HG03565 (cell line): ENCODE data around the gene KRTAP5-2.
"Not testable (repeated sequence)": the region's sequence is repeated elsewhere in the genome, so short reads cannot be mapped to it uniquely, and the experiment has no call there.

ENCODE experiments used
- ATAC-seq: cut with Tn5 transposase; IDR thresholded peaks from one replicate; pipeline ENCODE4 v1.9.1; 2021; ENCODE audit warnings: mild to moderate bottlenecking, moderate library complexity; ENCODE audit not compliant: unreplicated experiment

The KRTAP5-2 gene

DNA sequence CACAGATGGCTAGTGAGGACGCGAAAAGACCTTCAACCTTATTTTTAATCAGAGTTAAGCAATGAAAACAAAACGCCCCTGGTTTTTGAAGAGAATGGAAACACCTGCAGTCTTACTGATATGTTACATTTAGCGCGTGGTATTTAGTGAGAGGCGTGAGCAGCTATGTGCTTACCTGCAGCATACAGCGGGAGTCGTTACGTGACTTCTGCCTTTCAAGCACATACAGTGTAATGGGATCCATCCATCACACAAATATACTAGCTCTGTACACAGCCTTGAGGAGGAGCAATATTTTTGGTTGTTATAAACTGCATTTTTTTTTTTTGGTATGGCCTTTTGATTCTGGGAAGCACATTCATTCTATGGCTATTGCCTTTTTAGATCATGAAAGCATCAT is 5.5 kb downstream of the KRTAP5-2 start:
- ATAC-seq: no peak

DNA sequence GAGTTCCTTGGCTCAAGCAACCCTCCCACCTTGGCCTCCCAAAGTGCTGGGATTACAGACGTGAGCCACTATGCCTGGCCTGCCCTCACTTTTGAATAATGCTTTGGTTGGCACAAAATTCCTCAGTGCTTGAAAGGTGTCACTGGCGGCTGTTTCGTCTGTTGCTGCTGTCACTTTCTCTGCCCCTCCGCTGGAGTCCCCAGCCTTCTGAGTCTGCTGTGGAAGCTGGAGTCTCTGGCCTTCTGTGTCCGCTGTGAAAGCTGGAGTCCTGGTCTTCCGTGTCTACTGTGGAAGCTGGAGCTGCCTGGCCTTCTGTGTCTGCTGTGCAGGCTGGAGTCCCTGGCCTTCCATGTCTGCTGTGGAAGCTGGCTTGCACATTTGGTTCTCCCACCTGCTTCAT is 8.1 kb downstream of the KRTAP5-2 start:
- ATAC-seq: no peak

DNA sequence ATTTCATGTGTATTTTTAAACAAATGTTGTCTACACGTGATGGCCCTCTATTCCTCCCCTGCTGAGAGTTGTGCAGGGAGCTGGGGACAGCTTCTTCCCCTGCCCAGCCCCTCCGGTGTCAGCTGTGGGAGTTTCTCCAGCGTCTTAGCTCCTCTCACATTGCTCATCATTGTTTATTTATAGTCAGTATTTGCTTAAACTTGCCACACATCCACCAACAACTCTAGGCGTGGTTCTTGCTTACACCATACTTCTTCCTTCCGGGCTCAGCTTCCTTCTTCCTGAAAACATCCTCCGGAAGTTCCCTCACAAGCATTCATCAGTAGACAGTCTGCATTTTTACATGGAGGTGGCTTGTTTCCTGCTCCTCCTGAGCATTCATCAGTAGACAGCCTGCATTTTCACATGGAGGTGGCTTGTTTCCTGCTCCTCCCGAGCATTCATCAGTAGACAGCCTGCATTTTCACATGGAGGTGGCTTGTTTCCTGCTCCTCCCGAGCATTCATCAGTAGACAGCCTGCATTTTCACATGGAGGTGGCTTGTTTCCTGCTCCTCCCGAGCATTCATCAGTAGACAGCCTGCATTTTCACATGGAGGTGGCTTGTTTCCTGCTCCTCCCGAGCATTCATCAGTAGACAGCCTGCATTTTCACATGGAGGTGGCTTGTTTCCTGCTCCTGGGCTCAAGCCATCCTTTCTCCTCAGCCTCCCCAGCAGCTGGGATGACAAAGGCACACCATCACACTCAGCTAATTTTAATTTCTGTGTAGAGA is 8.7 kb downstream of the KRTAP5-2 start:
- ATAC-seq: not testable (repeated sequence)

DNA sequence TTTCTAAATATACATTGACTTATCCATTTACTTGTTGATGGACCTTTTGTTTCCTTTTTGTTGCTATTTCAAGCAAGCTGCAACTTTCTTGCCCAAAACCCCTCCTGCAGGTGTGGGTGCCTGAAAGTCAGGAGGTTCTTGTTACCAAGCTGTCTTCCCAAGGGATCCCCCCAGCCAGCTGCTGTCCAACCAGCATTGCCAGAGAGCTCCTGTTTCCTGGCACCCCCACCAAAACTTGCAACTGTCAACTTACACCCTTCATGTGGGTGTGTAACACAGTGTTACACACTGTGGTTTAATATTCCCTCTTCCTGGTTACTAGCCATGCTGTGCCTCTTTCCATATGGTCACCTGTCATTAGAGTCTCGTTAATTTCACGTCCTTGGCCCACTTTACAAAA is 11.4 kb downstream of the KRTAP5-2 start:
- no peak for ATAC-seq

DNA sequence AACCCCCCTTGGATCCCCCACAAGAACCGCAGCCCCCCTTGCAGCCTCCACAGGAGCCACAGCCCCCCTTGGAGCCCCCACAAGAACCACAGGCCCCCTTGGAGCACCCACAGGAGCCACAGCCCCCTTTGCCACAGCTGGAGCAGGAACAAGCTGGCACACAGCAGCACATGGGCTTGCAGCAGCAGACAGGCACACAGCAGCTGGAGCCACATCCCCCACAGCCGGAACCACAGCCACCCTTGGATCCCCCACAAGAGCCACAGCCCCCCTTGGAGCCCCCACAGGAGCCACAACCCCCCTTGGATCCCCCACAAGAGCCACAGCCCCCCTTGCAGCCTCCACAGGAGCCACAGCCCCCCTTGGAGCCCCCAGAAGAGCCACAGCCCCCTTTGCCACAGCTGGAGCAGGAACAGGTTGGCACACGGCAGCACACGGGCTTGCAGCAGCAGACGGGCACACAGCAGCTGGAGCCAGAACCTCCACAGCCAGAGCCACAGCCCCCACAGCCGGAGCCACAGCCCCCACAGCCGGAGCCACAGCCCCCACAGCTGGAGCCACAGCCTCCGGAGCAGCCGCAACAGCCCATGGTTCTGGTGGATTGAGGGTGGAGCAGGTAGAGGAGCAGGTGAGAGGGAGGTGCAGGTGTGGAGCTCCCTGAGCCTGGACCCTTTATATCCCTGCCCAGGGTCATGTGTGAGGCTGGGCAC is 13.3 kb downstream of the KRTAP5-2 start, which contains the start of gene KRTAP5-1:
KRTAP5-1 (minus strand) TSS at position 623 of the 710 bp plus-strand sequence; CDS start at position 589, 34 bp downstream.
- not testable (repeated sequence) for ATAC-seq

DNA sequence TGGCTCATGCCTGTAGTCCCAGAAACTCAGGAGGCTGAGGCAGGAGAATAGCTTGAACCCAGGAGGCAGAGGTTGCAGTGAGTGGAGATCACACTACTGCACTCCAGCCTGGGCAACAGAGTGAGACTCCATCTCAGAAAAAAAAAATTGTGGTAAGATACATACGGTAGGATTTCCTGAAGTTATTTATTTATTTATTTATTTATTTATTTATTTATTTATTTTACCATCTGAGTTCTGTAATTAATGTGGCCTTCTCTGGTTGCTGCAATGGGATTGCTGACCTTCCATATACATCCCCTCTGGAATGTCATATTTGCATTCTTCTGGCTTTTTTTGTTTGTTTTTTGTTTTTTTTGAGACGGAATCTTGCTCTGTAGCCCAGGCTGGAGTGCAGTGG is 15.2 kb downstream of the KRTAP5-2 start:
- ATAC-seq: not testable (repeated sequence)

DNA sequence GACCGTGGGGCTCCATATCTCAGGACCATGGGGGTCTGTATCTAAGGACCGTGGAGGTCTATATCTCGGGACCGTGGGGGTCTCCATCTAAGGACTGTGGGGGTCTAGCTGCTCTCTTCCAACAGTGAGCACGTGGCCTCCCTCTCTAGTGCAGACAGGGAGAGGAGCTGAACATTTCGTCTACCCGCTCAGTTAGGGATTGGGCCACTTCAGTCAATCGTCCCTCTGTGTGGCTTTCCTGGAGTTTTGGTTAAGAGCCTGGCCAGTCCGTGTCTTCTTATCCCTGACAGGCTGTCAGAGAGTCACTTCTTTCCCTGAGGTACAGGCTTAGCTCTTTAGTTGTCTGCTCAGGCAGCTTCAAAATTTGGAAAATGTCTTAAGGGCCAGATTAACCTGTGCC is 16.1 kb downstream of the KRTAP5-2 start:
- ATAC-seq: no peak

DNA sequence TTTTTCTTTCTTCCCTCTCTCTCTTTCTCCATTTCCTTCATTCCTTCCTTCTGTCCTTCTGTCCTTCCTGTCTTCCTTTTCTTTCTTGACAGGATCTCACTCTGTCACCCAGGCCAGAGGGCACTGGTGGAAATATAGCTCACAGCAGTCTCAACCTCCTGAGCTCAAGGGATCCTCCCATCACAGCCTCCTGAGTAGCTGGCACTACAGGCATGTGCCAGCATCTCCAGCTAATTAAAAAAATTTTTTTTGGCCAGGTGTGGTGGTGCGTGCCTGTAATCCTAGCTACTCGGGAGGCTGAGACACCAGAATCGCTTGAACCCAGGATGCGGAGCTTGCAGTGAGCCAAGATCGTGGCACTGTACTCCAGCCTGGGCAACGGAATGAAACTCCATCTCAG is 21.3 kb downstream of the KRTAP5-2 start:
- ATAC-seq: no peak

DNA sequence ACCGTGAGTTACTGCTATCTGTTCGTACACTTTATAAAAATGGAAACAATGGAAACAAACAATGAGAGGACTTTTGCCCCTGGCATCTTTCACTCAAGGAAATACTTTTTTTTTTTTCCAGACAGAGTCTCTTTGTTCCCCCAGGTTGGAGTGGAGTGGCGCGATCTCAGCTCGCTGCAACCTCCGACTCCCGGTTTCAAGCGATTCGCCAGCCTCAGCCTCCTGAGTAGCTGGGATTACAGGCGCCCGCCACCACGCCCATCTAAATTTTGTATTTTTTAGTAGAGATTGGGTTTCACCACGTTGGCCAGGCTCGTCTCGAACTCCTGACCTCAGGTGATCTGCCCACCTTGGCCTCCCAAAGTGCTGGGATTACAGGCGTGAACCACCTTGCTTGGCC is 22.3 kb downstream of the KRTAP5-2 start:
- not testable (repeated sequence) for ATAC-seq

DNA sequence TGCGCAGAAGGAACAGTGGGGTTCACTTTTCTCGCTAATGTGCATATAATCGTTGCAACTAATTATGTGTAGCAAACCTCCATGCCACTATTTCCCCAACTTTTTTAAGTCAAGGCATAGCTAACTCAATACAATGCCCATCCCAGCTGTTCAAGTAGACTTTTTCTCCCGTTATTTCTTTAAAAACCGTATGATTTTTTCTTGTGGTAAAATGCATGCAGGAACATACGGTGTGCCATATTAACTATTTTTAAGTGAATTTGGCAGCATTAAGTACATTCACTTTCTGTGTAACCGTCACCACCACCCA is 23.2 kb downstream of the KRTAP5-2 start:
- no peak for ATAC-seq

DNA sequence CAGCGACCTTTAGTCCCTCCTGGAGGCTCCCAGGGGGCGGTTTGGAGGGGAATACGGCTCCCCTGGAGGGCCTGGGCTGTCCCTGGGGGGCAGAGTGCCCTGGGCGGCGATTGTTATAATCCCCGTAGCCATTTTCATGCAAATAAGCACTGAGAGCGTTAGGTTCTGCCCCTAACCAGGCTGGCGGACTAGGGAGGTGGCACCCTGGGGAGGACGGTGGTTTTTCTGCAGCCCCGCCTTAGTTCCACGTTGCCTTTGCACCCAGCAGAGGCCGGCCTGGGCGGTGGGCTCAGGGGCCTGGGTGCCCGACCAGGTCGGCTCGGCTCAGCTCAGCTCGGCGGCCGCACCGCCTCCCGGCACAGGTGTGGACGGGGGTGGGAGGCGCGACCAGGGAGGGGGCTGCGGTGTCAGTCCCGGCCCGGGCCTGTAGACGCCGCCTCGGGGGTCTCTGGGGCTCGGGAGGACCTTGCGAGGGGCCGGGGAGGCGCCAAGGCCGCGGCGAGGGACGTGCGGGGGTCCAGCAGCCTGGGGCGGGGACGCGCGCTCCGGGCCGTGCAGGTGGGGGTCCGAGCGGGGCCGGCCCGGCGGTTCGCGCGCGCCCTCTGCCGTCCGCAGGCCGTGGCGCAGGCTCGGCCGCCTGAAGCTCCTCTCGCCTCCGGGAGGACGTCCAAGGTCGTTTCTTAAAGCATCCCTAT is 23.7 kb downstream of the KRTAP5-2 start:
- ATAC-seq: no peak

DNA sequence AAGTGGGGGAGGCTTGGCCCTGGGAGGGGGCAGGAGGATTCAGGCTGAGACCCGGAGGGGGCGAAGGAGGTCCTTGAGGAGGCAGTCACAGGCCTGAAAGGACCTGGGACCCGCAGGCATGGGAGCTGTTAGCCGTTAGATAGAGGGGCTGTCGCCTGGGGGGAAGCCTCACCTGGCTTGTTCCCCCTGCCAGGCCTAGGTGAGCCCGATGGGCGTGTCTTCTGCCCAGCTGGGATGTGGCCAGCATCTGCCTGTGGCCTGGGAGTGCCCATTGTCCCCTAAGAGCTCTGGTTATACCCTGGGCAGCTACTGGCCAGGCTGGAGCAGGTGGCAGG is 24.2 kb downstream of the KRTAP5-2 start:
- no peak for ATAC-seq

DNA sequence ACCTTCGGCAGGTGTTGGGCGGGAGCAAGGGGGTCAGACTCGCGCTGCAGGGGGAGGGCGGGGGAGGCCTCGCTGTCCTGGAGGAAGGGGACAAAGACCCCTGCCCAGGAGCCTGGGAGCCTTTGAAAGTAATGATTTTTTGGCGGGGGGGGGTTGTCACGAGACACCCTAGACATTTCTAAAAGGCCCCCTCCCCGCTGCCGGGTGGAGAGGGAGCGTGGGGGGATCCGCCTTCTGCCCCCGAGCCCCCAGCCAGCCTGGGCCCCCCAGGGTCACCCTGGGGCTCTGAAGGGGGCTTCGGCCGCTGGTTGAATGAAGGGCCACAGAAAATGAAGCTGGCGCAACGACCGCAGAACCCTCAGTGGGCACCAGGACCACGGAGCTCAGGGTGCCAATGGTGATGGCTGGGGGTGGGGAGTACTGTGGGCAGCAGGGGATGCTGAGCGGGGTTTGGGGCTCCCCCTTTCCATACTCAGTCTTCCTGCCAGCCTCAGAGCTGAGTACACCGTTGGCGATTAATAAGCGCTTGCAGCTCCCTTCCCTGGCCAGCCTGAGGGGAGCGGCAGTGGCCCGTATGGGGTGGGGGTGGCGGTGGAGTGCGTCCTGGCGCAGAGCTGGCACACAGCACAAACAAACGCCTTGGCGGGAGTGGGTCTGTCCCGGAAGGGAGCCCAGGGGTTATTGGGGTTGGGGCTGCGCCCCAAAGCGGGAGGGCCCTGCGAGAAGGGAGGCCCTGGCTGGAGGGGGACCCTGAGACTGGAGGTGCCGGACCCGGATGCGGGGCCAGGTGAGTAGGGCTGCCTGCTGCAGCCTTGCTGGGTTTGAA is 24.8 kb downstream of the KRTAP5-2 start:
- ATAC-seq: no peak

DNA sequence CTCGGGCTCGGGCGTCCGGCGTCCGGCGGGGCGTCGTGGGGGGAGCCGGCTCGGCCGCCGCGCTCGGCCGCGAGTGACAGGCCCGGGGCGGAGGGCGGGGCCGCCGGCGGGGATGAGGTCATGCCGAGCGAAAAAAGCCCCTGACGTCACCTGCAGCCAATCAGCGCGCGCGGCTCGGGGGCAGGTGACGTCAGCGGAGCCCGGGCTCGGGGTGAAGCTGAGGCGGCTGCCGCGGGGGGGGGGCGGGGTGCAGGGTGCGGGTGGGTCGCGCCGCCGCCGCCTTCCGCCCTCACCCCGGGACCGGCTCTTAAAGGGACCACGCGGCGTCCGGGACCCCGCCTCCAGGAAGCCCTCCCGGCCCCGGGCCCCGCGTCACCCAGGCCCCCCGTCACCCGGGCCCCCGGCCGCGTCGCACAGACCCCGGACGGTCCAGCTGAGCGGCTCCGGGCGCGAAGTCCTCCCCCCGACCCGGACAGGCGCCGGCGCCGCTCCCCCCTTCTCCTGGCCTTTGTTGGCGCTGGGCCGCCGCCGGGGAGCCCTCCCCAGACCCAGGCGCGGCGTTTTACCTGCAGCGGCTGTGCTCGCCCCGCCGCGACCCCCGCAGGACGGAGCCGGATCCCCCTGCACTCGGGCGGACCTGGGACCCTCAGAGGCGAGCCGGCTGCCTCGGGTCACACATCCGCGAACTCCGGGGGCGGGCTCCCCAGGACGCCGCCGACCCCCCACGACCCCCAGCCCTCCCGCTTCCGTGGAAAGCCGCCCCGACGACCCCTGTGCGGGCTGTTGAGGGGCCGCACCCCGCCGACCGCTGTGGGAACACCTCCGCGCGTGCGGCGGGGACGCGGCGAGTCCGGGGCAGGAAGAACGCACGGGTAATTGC is 25.7 kb downstream of the KRTAP5-2 start, which contains the start of gene DUSP8:
DUSP8 (minus strand) TSS at position 75 of the 880 bp plus-strand sequence. CDS start 6,445 bp downstream, outside the sequence.
- ATAC-seq: peak; percentile 48

DNA sequence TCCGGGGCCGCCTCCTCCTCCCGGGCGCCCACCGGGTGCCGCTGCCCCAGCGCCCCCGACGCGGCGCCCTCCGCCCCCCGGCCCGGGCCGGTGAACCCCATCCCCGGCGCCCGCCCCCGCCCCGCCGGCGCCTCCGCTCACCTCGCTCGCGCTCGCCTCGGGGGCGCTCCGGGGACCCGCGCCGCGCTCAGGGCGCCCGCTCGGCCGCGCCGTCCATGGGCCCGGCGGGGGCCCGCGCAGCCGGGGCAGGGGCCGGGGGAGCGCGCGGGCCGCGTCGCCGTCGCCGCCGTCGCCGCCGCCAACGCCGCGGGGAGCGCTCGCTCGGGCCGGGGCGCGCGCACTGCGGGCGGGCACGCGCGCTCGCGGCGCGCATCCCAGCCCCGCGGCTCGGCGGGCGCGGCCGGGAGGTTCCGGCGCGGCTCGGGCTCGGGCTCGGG is 26.3 kb downstream of the KRTAP5-2 start:
- no peak for ATAC-seq

DNA sequence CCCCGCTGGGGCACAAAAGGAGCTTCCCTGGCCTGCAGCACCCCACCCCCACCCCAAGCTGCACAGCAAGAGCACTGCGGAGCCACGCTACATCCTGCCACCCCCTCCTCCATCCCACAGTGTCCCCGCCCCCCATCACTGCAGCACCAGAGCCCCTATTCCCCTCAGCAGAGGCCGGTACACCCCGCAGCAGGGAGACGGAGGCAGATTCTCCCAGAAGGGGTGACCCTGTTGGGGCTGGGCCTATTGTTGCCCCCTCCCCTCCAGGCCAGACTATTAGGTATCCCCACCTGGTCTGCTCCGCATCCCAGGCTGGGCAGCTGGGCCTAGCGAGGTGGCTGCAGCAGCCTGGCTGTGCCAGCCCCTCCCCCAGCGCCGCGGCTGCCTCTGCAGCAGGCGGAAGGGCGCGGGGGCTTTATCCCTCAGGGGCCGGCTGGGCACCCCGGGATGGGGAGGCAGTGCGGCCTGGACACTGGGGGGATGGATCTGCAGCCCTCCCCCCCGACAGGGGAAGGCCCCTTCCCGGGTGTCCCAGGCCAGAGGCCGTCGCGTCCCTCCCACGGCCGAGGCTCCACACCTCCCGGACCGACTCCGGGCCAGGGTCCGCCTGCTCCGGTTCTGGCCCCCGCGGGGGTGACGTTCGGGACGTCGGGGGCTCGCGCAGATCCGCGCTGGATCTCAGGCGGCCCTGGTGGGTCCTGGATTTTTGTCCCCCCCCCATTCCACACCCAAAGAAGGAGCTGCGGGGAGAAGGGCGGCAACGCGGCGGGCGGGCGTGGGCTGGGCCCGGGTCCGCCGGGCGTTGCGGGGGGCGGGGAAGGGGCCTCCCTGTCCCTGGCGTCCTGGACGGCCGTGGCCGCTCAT is 27.0 kb downstream of the KRTAP5-2 start:
- ATAC-seq: no peak

DNA sequence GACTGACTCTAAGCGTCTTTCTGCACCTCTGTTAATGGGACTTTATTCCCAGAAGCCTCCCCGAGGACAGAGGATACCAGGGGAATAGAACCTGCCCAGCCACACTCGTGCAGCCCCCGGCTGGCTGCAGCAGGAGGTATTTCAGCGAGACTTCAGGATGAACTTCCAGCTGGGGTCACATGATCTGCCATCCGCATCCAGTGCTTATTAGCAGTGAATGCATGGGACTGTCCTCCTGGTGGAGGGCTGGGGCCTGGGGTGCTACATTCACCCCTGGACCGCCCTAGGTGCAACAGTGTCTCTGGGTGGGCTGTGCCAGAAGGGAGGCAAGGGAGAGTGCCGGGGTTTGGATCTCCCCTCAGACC is 27.6 kb downstream of the KRTAP5-2 start:
- ATAC-seq: no peak

DNA sequence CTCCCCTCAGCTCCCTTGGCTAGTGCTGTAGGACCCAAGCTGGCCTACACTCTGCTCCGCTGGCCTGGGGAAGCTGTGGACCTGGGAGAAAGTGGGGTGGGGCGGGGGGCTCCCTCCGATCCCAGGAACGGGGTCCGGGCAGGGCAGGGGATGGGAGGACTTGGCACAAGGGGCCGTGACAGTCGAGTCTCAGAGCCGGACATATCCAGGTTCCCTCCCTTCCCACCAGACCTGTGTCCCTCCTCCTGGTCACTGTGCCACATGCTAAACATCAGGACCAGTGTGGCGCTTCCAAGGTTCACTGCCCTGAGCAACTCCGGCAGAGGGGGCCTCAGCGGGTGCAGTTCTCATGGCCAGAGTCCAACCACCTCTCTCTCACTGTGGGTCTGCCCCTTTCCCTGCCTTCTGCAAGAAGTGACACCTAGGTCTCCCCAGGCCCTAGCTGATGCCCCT is 28.1 kb downstream of the KRTAP5-2 start:
- no peak for ATAC-seq

DNA sequence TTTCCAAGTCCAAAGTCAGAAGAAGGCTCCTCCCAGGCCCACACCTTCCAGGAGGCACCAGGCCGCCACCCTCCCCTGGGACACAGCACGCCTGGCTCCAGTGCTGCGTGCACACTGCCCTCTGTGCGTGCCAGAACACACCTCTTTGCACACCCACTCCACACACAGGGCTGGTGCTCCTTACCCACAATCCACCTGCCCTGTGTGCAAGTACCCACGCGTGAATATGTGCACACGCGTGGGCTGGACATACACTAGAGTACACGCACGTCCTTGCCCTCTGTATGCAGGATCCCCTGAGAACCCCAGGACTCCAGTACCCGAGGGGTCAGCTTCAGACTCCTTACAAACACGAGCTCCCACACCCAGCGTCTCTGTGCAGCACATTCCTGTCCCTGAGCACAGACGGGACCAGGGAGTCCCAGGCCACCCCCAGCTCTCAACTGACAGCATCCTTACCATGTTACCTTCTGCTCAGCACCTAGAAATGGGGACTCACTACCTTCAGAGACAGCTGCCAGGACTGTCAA is 28.8 kb downstream of the KRTAP5-2 start:
- ATAC-seq: no peak
